HG02610 (cell line): ENCODE data around the gene NOD2.

Source experiments
- ATAC-seq: cut with Tn5 transposase; IDR thresholded peaks from one replicate; pipeline ENCODE4 v1.9.1; 2021; ENCODE audit warnings: mild to moderate bottlenecking, moderate library complexity; ENCODE audit not compliant: unreplicated experiment

The NOD2 gene

GRCh38 chr16:50669741-50670140 is 23.7 kb upstream of the NOD2 start:
- ATAC-seq: no peak

GRCh38 chr16:50670476-50670875 is 22.9 kb upstream of the NOD2 start:
- ATAC-seq: no peak

GRCh38 chr16:50671644-50672260 is 21.7 kb upstream of the NOD2 start:
- ATAC-seq: no peak

- no peak for ATAC-seq
Observed at GRCh38 chr16:50673496-50674275, 19.7 kb upstream of the NOD2 start.

GRCh38 chr16:50674831-50675230 is 18.6 kb upstream of the NOD2 start:
- no peak for ATAC-seq

- no peak for ATAC-seq
Observed at GRCh38 chr16:50675686-50676610, 17.5 kb upstream of the NOD2 start.

GRCh38 chr16:50676684-50677225 is 16.7 kb upstream of the NOD2 start:
- no peak for ATAC-seq

- ATAC-seq: no peak
Observed at GRCh38 chr16:50677351-50677750, 16.1 kb upstream of the NOD2 start.

GRCh38 chr16:50678531-50678930 is 14.9 kb upstream of the NOD2 start:
- no peak for ATAC-seq

- no peak for ATAC-seq
Observed at GRCh38 chr16:50679266-50679665, 14.1 kb upstream of the NOD2 start.

- no peak for ATAC-seq
Observed at GRCh38 chr16:50679676-50680555, 13.5 kb upstream of the NOD2 start.

- no peak for ATAC-seq
Observed at GRCh38 chr16:50680556-50680893, 12.9 kb upstream of the NOD2 start.

- peak; percentile 39 for ATAC-seq
Observed at GRCh38 chr16:50681021-50681885, 12.2 kb upstream of the NOD2 start, which contains the start of gene SNX20. TSS of gene SNX20 (minus strand) at chr16:50681312. CDS start at chr16:50677526, 3,786 bp downstream.

GRCh38 chr16:50683689-50684374 is 9.6 kb upstream of the NOD2 start:
- ATAC-seq: peak; percentile 73

- ATAC-seq: peak; percentile 23
Observed at GRCh38 chr16:50684823-50685461, 8.5 kb upstream of the NOD2 start.

GRCh38 chr16:50685462-50686063 is 7.8 kb upstream of the NOD2 start:
- no peak for ATAC-seq

GRCh38 chr16:50688083-50688482 is 5.3 kb upstream of the NOD2 start:
- ATAC-seq: no peak

- no peak for ATAC-seq
Observed at GRCh38 chr16:50688867-50689266, 4.5 kb upstream of the NOD2 start.
